WTC11 (cell line): ENCODE data around the gene DISC1.

Experiments used
- FOXP1 ChIP-seq: sonication (generic); formaldehyde crosslinking; IDR thresholded peaks from 2 replicates; pipeline ENCODE4 v1.8.0; 2022; ENCODE audit warnings: missing genetic modification reagents, mild to moderate bottlenecking, moderate library complexity, borderline replicate concordance
- JAZF1 ChIP-seq: fragments of 250-450 bp; sonication (Bioruptor Pico); IDR thresholded peaks from 2 replicates; pipeline ENCODE4 v1.9.0; 2021; ENCODE audit warnings: moderate library complexity, mild to moderate bottlenecking, inconsistent platforms
- TEAD1 ChIP-seq: sonication (generic); formaldehyde crosslinking; IDR thresholded peaks from 2 replicates; pipeline ENCODE4 v1.8.0; 2022; ENCODE audit warnings: mild to moderate bottlenecking, missing genetic modification reagents
- TEAD4 ChIP-seq: sonication (generic); formaldehyde crosslinking; IDR thresholded peaks from 2 replicates; pipeline ENCODE4 v1.8.0; 2022; ENCODE audit warnings: mild to moderate bottlenecking, missing genetic modification reagents
- ZNF138 ChIP-seq: sonication (generic); formaldehyde crosslinking; conservative IDR thresholded peaks from 2 replicates; pipeline ENCODE4 v1.8.1; 2022; ENCODE audit warnings: mild to moderate bottlenecking, moderate library complexity, missing genetic modification reagents
- TF ChIP-seq, protein P1 (sequence below): fragments of 200-600 bp; IDR thresholded peaks from 2 replicates; pipeline ENCODE4 v1.8.0; 2022; ENCODE audit warnings: antibody characterized with exemption
- TF ChIP-seq, protein P2 (sequence below): sonication (generic); formaldehyde crosslinking; IDR thresholded peaks from 2 replicates; pipeline ENCODE4 v1.8.0; 2022; ENCODE audit warnings: mild to moderate bottlenecking, missing genetic modification reagents
- TF ChIP-seq, protein P3 (sequence below): sonication (generic); formaldehyde crosslinking; IDR thresholded peaks from 2 replicates; pipeline ENCODE4 v1.8.0; 2022; ENCODE audit warnings: mild to moderate bottlenecking, missing genetic modification reagents

DNA sequence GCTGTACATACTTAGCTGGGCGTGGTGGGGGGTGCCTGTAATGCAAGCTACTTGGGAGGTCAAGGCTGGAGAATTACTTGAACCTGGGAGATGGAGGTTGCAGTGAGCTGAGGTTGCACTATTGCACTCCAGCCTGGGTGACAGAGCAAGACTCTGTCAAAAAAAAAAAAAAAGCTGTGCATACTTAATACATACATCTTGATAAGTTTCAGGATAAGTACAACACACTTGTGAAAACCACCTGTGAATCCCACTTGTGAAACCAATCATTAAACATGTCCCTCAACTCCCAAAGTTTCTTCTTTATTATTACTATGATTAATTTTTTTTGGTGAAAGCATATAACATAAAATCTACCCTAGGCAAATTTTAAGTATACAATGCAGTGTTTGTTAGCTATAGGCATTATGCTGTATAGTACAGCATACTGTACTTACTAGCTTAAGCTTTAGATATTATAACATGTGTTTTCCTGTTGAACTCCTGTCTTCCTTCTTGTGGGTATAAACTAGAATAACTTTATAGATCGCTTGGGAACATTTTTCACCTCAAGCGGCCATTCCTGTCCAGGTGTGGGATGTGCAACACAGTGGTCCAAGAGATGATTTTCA is 41.4 kb downstream of the DISC1 start:
- TF ChIP-seq, protein P1, sequence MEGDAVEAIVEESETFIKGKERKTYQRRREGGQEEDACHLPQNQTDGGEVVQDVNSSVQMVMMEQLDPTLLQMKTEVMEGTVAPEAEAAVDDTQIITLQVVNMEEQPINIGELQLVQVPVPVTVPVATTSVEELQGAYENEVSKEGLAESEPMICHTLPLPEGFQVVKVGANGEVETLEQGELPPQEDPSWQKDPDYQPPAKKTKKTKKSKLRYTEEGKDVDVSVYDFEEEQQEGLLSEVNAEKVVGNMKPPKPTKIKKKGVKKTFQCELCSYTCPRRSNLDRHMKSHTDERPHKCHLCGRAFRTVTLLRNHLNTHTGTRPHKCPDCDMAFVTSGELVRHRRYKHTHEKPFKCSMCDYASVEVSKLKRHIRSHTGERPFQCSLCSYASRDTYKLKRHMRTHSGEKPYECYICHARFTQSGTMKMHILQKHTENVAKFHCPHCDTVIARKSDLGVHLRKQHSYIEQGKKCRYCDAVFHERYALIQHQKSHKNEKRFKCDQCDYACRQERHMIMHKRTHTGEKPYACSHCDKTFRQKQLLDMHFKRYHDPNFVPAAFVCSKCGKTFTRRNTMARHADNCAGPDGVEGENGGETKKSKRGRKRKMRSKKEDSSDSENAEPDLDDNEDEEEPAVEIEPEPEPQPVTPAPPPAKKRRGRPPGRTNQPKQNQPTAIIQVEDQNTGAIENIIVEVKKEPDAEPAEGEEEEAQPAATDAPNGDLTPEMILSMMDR = no peak
- TF ChIP-seq TEAD4 (CRISPR knock-in tag) (no peak), TEAD1 (CRISPR knock-in tag) (no peak), JAZF1 (no peak), FOXP1 (CRISPR knock-in tag) (no peak), ZNF138 (CRISPR knock-in tag) (no peak)
- TF ChIP-seq, protein P2, sequence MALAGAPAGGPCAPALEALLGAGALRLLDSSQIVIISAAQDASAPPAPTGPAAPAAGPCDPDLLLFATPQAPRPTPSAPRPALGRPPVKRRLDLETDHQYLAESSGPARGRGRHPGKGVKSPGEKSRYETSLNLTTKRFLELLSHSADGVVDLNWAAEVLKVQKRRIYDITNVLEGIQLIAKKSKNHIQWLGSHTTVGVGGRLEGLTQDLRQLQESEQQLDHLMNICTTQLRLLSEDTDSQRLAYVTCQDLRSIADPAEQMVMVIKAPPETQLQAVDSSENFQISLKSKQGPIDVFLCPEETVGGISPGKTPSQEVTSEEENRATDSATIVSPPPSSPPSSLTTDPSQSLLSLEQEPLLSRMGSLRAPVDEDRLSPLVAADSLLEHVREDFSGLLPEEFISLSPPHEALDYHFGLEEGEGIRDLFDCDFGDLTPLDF (CRISPR knock-in tag) = no peak
- TF ChIP-seq, protein P3, sequence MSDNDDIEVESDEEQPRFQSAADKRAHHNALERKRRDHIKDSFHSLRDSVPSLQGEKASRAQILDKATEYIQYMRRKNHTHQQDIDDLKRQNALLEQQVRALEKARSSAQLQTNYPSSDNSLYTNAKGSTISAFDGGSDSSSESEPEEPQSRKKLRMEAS (CRISPR knock-in tag) = no peak
